IPS-15b (cell line): ENCODE results near the gene HTR3D.
"Not testable (repeated sequence)": the region's sequence is repeated elsewhere in the genome, so short reads cannot be mapped to it uniquely, and the experiment has no call there.

ENCODE experiments used
- H3K27me3 ChIP-seq: one replicate; pipeline ENCODE4 v1.6.1; 2013; ENCODE audit warnings: low read length; ENCODE audit not compliant: control insufficient read depth, insufficient read depth
- H3K36me3 ChIP-seq: one replicate; pipeline ENCODE4 v1.6.1; 2013; ENCODE audit warnings: low read length; ENCODE audit not compliant: control insufficient read depth, insufficient read depth
- H3K4me1 ChIP-seq: one replicate; pipeline ENCODE4 v1.6.1; 2013; ENCODE audit warnings: mild to moderate bottlenecking, low read length; ENCODE audit not compliant: control insufficient read depth, insufficient read depth
- H3K4me3 ChIP-seq: one replicate; pipeline ENCODE4 v1.5.1; 2013; ENCODE audit warnings: low read depth, low read length
- H3K9ac ChIP-seq: one replicate; pipeline ENCODE4 v1.6.1; 2013; ENCODE audit warnings: low read depth, mild to moderate bottlenecking, low read length
- H3K9me3 ChIP-seq: one replicate; pipeline ENCODE4 v1.6.1; 2013; ENCODE audit warnings: mild to moderate bottlenecking, low read length; ENCODE audit not compliant: control insufficient read depth, insufficient read depth

HTR3D gene

DNA sequence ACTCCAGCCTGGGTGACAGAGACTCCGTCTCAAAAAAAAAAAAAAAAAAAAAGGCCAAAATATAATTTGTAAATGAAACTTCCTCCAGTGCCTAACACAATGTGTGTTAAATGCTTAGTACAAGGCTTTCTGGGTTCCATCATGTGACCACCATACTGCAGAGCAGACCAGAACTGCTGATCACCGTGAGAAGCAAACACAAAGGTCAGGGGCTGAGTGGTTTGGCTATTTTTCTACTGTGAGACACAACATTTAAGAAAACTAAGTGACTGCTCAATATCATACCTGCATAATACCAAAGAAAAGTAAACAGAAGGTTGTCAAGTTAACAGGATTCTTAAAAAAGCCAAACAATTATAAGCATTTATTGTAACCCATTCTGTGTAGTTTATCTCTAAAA lies 27.1 kb upstream of the HTR3D start:
- Histone ChIP-seq H3K4me3 (no peak overlapping the region), H3K4me1 (no peaks in the 10 kb centered on the region), H3K9me3 (no peaks in the 10 kb centered on the region), H3K27me3 (no peaks in the 10 kb centered on the region), H3K36me3 (peaks cover 4% of the 10 kb centered on the region), H3K9ac (no peak overlapping the region)

DNA sequence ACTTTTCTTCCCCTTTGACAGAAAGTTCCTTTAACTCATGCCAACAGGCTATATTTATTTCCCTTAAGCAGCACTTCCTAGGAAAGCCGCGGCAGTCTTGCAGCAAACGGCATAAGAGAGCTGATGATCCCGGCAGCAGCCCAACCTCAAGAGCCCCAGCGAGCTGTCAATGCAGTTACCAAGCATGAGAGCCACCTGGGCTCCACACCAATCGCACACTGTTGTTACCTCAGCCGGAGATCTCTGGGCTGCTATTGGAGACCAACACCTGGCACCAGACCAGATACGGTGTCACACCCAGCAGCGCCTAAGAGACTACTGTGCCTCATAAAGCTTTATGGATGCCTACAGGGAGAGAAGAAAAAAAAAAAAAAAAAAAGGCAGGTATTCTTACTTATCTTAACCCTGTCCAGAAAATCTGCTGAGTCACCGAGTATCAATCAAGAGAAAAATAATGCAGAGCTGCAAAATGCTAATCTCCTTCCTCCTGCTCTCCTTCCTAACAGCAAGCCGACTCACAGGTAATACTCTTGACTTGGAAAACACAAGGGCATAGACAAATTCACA lies 25.5 kb upstream of the HTR3D start:
- no peak overlapping the region for H3K9ac ChIP-seq

DNA sequence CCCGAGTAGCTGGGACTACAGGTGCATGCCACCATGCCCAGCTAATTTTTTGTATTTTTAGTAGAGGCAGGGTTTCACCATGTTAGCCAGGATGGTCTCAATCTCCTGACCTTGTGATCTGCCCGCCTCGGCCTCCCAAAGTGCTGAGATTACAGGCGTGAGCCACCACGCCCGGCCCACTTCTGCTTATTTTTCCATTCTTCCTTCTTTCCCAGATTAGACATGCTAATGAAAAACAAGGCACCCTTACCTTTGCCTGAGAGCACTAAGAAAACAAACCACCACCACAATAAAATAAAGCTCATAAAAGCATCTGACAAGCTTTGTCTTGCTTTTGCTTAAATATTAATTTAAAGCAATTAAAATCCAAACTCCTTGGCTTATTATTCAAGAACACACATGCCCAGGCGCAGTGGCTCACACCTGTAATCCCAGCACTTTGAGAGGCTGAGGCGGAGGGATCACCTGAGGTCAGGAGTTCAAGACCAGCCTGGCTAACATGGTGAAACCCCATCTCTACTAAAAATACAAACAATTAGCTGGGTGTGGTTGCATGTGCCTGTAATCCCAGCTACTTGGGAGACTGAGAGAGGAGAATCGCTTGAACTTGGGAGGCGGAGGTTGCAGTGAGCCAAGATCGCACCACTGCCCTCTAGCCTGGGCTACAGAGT lies 24.3 kb upstream of the HTR3D start:
- H3K4me1 ChIP-seq, H3K36me3 ChIP-seq, H3K9me3 ChIP-seq, H3K9ac ChIP-seq, H3K4me3 ChIP-seq, H3K27me3 ChIP-seq: not testable (repeated sequence)

More for the DNA sequence above, 25.5 kb upstream of the HTR3D start:
- no peaks in the 10 kb centered on the region for H3K4me1 ChIP-seq
- H3K27me3 ChIP-seq = no peaks in the 10 kb centered on the region
- no peaks in the 10 kb centered on the region for H3K9me3 ChIP-seq
- H3K4me3 ChIP-seq = no peak overlapping the region
- H3K36me3 ChIP-seq = peaks cover 4% of the 10 kb centered on the region

DNA sequence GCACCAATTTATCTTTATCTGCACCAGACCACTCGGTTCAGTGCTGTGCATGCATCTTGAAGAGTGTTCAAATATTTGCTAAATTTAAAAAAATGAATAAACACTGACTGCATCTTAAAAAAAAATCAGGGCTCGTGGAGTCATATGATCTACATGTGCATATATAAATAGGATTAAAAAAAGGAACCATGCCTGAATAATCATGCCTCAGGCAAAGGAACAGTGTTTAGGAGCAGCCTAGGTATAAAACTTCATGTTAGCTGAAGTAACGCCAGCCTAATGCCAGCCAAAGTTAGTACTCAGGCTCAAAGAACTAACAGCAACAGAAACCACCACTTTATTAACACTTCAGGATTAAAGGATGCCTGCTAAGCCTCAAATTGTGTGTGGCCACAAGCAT lies 23.4 kb upstream of the HTR3D start:
- H3K36me3 ChIP-seq = peaks cover 5% of the 10 kb centered on the region
- no peaks in the 10 kb centered on the region for H3K4me1 ChIP-seq
- no peaks in the 10 kb centered on the region for H3K27me3 ChIP-seq
- H3K4me3 ChIP-seq = no peak overlapping the region
- no peaks in the 10 kb centered on the region for H3K9me3 ChIP-seq
- no peak overlapping the region for H3K9ac ChIP-seq

DNA sequence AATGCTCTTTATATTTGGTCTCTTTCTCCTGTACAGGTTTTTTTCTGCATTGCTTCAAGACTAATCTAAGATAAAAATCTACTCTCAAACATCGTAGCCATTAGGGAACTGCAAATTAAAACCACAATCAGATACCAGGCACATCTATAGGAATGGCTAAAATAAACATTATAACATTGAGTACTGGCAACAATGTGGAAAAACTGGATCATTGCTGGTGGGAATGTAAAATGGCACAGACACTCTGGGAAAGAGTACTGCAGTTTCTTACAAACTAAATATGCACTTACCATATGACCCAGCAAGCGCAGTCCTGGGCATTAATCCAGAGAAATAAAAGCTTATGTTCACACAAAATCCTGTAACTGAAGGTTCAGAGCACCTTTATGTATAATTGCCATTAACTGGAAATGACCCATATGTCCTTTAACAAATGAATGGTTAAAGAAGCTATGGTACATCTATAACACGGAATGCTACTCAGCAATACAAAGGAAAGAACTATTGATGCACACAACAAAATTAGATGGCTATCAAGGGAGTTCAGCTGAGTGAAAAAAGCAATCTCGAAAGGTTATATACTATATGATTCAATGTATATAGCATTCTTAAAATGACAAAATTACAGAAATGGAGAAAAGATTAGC lies 20.2 kb upstream of the HTR3D start:
- Histone ChIP-seq H3K36me3 (peaks cover 5% of the 10 kb centered on the region), H3K4me3 (no peak overlapping the region), H3K27me3 (no peaks in the 10 kb centered on the region), H3K4me1 (peaks cover 4% of the 10 kb centered on the region), H3K9me3 (no peaks in the 10 kb centered on the region), H3K9ac (no peak overlapping the region)

DNA sequence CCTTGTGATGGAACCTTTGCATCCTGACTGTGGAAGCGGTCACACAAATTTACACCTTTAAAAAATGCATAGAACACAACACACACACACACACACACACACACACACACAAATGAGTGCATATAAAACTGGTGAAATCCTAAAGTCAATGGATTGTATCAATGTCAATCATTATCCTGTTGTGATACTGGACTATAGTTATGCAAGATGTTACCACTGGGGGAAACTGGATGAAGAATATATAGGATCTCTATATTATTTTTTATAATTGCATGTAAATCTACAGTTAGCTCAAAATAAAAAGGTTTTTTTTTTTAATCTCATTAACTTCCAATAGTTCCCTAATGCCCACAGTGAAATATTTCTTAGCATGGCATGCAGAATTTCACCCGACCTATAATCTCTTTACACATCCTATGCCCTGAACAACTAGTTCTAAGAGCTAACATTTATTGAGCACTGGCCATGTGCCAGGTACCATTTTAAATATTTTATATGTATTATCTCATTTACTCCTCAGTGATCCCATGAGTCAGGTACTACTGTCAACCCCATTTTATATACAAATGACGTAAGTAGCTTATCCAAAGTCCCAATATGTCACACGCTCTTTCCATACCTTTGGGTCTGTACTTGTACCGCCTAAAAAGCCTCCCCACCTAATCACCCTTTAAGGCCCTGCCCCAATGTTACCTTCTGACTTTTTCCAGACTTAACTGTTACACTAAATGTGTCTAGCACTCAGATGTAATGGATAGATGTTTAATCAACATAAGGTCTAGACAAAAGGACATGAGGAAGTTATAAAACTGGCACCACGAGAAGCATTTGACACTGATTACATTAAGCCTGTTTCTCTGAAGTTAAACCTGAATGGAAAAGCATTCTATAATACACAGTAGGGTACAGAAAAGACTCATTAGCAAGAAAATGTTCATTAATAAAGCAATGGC lies 19.3 kb upstream of the HTR3D start:
- Histone ChIP-seq H3K4me1 (peaks cover 9% of the 10 kb centered on the region), H3K4me3 (no peak overlapping the region), H3K36me3 (peaks cover 5% of the 10 kb centered on the region), H3K9ac (no peak overlapping the region), H3K27me3 (no peaks in the 10 kb centered on the region), H3K9me3 (no peaks in the 10 kb centered on the region)

DNA sequence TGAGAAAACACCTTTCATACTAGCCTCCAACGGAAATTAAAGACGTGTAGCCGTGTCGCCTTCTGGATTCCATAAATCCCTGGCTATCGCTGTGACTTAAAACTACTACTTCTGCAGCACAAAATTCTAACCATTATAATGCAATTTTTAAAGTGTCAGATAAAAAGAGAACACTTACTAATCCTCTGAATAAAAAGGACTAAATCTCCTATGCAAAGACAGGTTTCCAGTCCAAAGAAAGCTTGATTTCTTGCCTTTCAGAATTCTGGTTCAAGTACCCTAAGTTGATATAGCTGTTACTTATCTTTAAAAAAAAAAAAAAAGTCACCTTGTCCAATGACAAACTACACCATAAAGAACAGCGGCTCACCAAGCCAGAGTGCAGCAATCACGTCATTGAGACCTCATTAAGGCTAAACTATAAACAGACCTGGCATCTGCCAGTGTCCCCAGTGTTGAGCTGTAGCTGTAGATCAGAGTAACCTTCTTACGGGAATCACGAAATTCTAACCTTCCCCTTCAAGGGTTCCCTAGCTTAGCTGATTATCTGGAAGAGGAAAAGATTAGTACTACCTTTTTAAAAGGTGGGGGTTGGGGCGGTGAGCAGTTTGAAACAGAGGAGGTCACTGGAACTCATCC lies 16.0 kb upstream of the HTR3D start:
- no peaks in the 10 kb centered on the region for H3K27me3 ChIP-seq
- H3K4me1 ChIP-seq = peaks cover 9% of the 10 kb centered on the region
- no peak overlapping the region for H3K4me3 ChIP-seq
- no peaks in the 10 kb centered on the region for H3K9me3 ChIP-seq
- peaks cover 5% of the 10 kb centered on the region for H3K36me3 ChIP-seq
- H3K9ac ChIP-seq = no peak overlapping the region

DNA sequence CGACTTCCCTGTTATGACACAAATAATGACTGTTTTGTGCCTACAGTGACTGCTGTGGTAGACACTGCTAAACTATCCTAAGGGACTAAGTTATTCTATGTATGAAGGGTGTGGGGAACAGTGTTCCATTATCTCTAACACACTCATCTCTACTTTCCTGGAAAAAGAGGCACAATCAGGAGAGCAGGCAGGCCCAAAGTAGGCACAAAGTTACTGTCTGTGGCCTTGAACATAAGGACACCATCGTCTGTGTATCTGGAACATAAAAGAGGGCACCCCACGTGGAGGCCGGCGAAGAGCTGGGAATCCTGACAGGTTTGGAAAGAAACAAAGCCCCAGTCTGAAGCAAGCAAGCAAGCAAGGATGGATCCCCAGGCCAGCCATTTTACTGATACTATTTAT lies 15.4 kb upstream of the HTR3D start:
- H3K36me3 ChIP-seq = peaks cover 5% of the 10 kb centered on the region
- no peak overlapping the region for H3K4me3 ChIP-seq
- no peaks in the 10 kb centered on the region for H3K9me3 ChIP-seq
- H3K4me1 ChIP-seq = peaks cover 9% of the 10 kb centered on the region
- H3K27me3 ChIP-seq = no peaks in the 10 kb centered on the region
- H3K9ac ChIP-seq = no peak overlapping the region

DNA sequence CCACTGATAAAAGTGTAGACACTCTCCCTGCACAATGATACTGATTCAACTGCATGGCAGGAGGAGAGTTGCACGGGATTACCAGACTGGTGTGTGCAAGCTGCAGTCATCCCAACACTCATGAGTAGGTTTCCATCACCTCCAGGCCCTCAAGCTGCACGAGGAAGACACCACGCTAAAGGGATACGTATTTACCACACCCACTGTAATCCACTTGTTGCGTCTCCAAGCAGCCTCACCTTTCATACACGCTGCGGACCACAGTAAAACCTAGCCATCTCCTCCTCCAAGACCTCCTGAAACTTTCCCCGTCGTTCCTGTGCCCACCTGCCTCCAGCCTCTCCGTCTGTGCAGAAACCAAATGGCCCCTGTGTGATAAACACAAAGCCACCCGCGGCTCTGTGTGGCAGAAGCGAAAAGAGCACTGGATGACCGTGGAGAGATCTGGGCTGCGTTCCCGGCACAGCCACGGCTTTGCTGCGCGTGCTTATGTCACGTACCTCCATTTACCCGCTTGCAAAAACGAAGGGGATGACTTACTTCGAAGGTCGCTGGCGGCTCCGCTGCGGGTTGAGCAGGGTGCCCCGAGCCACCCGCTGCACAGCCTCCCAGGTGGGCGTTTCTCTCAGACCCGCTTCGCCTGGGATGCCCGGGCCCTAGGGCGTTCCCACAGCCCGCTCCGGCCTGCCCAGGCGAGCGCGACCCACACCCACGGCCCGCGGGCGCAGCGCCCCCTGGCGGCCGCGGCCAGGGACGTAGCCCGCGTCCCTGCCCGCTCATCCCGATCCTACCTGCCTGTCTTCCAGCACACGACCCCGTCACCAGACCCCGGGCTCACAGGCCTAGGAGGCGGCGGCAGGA lies 14.5 kb upstream of the HTR3D start:
- peaks cover 9% of the 10 kb centered on the region for H3K4me1 ChIP-seq
- H3K9ac ChIP-seq = peak overlapping the region; percentile 95
- peak overlapping the region; percentile 92 for H3K4me3 ChIP-seq
- no peaks in the 10 kb centered on the region for H3K9me3 ChIP-seq
- no peaks in the 10 kb centered on the region for H3K27me3 ChIP-seq
- no peaks in the 10 kb centered on the region for H3K36me3 ChIP-seq

DNA sequence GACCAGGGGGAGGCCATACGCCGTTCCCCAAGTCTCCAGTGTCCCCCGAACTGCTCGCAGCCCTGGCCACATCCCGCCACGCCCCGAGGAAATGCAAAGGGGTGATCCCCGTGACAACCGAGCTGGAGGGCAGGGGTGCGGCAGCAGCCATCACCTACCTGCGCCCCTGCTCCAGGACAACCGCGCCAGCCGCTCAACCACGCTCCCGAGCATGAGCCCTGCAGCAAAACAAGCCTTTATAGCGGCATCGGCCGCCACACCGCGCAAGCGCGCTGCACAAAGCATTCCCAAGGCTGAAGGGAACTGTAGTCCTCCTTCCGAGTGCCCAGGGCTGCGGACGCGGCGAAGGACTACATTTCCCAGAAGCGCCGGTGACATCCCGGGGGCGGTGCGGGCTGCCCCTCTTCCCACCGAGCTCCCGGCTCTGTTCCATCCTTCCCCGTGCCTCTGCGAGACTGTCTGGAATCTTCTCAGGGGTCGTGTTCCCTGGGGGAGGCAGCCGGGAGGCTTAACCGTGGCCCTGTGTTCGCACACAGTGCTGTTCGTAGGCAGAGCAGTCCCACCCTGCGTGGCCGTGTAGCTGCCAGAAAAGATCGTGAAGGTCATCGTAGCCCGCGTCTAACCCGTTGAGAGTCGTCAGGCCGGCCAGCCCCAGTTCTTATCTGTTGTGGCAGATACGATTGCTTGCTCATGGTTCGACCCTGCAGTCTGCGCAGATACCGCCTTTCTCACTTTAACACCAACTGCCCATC lies 13.7 kb upstream of the HTR3D start, which contains the start of gene ABCC5:
Gene ABCC5 (minus strand): TSS at position 213 of the 752 bp plus-strand sequence. CDS start 3,492 bp downstream, outside the sequence.
- Histone ChIP-seq H3K4me3 (peak within 1 kb of the TSS; percentile 92), H3K27me3 (no peaks in the 10 kb centered on the region), H3K4me1 (peaks cover 9% of the 10 kb centered on the region), H3K9ac (peak within 1 kb of the TSS; percentile 95), H3K36me3 (no peaks in the 10 kb centered on the region), H3K9me3 (no peaks in the 10 kb centered on the region)
